ENCODE data around the gene SMARCD3.

- TF ChIP-seq CTCF (conservative IDR thresholded peaks at IDR 0.05) = no peak
- no peak for TF ChIP-seq EZH2 (IDR thresholded peaks at IDR 0.05; ENCODE audit: low read depth)
These were observed 41.2 kb downstream of the SMARCD3 start for GRCh38 chr7:151207315-151207714.
